GM23248 (cell line): Measurements from ENCODE around the gene FAM210A.

Experiments used
- EZH2 ChIP-seq: fragments of 200-600 bp; sonication (generic); IDR thresholded peaks from 2 replicates; pipeline ENCODE4 v1.6.1; 2018; ENCODE audit warnings: antibody characterized with exemption, mild to moderate bottlenecking; ENCODE audit not compliant: insufficient read depth, poor library complexity, severe bottlenecking
- EZH2phosphoT487 ChIP-seq: fragments of 200-600 bp; sonication (generic); IDR thresholded peaks from 2 replicates; pipeline ENCODE4 v1.6.1; 2018; ENCODE audit warnings: antibody characterized with exemption, moderate library complexity, mild to moderate bottlenecking, low read depth; ENCODE audit not compliant: insufficient read depth

DNA sequence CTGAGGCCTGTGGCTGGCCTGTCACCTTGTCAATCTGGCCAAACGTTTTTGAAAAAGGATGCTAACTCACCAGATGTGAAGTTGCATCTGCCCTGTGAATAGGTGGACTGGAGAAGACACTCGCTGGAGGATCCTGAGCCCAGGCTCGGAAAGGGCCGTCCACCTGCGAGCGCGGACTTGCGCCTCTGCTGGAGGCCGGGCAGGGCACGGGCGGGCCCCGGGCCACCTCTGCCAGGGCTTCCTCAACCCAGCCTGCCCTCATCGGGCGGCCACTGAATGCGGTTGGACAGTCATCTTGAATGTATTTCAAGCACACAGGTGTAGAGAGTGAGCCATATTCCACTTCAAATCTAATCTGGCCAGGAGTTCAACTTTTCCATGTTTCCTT, 83.9 kb downstream of the FAM210A start:
- no peak for TF ChIP-seq EZH2phosphoT487
- TF ChIP-seq EZH2: no peak
